ENCODE data around the gene TMEM127.
"Not testable (repeated sequence)": the region's sequence is repeated elsewhere in the genome, so short reads cannot be mapped to it uniquely, and the experiment has no call there.

The TMEM127 gene, protein sequence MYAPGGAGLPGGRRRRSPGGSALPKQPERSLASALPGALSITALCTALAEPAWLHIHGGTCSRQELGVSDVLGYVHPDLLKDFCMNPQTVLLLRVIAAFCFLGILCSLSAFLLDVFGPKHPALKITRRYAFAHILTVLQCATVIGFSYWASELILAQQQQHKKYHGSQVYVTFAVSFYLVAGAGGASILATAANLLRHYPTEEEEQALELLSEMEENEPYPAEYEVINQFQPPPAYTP

DNA sequence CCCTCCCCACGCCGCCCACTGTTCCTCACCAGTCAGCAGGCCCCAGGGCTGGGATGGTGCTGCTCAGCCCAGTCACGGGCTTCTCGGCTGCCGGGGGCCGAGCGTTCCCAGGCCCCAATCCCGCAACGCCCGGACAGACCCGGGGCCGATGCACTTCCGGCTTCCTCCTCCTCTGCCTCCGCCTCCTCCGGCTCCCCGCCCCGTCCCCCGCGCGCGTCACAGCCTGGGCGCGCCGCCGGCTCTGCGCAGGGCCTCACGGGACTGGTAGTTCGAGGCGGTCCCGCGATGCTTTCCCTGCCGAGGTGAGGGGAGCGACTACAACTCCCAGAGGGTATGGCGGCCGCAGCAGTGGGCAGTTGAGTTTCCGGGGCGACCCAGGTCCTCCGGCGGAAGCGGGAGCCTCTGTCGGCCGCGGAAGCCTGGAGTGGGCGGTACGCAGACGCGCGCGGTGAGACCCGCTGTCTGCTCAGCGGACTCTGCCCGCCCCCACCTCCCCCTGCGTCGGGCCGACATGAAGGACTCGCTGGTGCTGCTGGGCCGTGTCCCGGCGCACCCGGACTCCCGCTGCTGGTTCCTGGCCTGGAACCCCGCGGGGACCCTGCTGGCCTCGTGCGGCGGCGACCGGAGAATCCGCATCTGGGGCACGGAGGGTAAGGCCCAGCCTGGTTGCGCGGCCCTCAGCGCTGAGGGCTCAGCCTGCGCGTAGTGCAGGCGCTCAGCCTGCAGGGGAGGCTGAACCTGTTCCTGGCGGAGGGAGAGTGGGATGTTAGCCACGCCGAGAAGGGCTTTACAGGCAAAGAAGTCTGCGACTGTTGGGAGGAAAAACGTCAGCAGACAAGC lies at the start of gene TMEM127, which contains the start of gene CIAO1:
TMEM127 (minus strand) TSS at position 158 of the 840 bp plus-strand sequence. CDS start 616 bp downstream, outside the sequence.
CIAO1 (plus strand) TSS at position 386 of the 840 bp plus-strand sequence; CDS start at position 512, 126 bp downstream.
- H3K9ac ChIP-seq (ENCODE audit: low read length) = peak within 1 kb of the TSS; percentile 92
- peak within 1 kb of the TSS; percentile 93 for H3K27ac ChIP-seq (ENCODE audit: low read depth, low read length)
- H3K36me3 ChIP-seq (ENCODE audit: control insufficient read depth, insufficient read depth, low read length) = peaks cover 21% of the 10 kb centered on the region
- H3K4me1 ChIP-seq (ENCODE audit: control insufficient read depth, insufficient read depth, low read length) = peaks cover 10% of the 10 kb centered on the region
- H3K27me3 ChIP-seq (ENCODE audit: control insufficient read depth, insufficient read depth, low read length) = no peaks in the 10 kb centered on the region
- H3K4me3 ChIP-seq (ENCODE audit: low read length) = peak within 1 kb of the TSS; percentile 92

- Histone ChIP-seq H3K27ac (ENCODE audit: low read depth, low read length) (no peak overlapping the region), H3K4me3 (ENCODE audit: low read length) (no peak overlapping the region), H3K9ac (ENCODE audit: low read length) (no peak overlapping the region), H3K4me1 (ENCODE audit: control insufficient read depth, insufficient read depth, low read length) (no peaks in the 10 kb centered on the region), H3K27me3 (ENCODE audit: control insufficient read depth, insufficient read depth, low read length) (no peaks in the 10 kb centered on the region), H3K36me3 (ENCODE audit: control insufficient read depth, insufficient read depth, low read length) (no peaks in the 10 kb centered on the region)
These were observed 49.2 kb upstream of the TMEM127 start for GRCh38 chr2:96315005-96315399.

DNA sequence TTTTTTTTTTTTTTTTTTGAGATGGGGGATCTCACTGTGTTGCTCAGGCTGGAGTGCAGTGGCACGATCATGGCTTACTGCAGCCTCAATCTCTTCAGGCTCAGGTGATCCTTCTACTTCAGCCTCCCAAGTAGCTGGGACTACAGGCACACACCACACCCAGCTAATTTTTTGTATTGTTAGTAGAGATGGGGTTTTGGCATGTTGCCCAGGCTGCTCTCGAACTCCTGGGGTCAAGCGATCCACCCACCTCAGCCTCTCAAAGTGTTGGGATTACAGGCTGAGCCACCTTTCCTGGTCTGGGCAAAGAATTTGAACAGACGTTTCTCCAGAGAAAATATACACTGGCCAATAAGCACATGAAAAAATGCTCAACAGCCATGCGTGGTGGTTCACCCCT lies 42.5 kb upstream of the TMEM127 start:
- H3K27ac ChIP-seq (ENCODE audit: low read depth, low read length) = no peak overlapping the region
- H3K4me1 ChIP-seq (ENCODE audit: control insufficient read depth, insufficient read depth, low read length) = peaks cover 14% of the 10 kb centered on the region
- no peak overlapping the region for H3K9ac ChIP-seq (ENCODE audit: low read length)
- no peaks in the 10 kb centered on the region for H3K27me3 ChIP-seq (ENCODE audit: control insufficient read depth, insufficient read depth, low read length)
- no peak overlapping the region for H3K4me3 ChIP-seq (ENCODE audit: low read length)
- H3K36me3 ChIP-seq (ENCODE audit: control insufficient read depth, insufficient read depth, low read length) = peaks cover 2% of the 10 kb centered on the region

DNA sequence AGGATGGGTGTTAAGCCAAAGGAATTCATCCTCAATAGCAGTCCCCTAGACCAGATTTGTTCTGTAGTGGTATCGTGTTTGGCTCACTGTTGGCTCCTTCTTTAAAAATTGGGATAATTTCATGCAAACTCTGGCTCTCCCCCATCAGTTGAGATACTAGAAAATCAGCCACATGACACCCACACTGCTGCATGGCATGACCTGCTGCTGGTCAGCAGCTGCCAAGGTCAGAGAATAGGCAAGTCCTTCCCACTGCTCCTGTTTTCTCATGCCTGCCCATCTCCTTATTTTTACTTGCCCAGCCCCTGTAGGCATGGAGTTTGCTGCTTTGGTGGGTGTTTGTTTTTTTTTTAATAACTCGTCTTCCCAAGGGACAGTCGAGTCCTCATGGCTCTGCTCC lies 40.6 kb upstream of the TMEM127 start:
- H3K27me3 ChIP-seq (ENCODE audit: control insufficient read depth, insufficient read depth, low read length) = no peaks in the 10 kb centered on the region
- no peak overlapping the region for H3K27ac ChIP-seq (ENCODE audit: low read depth, low read length)
- H3K4me1 ChIP-seq (ENCODE audit: control insufficient read depth, insufficient read depth, low read length) = peaks cover 14% of the 10 kb centered on the region
- peaks cover 20% of the 10 kb centered on the region for H3K36me3 ChIP-seq (ENCODE audit: control insufficient read depth, insufficient read depth, low read length)
- no peak overlapping the region for H3K9ac ChIP-seq (ENCODE audit: low read length)
- H3K4me3 ChIP-seq (ENCODE audit: low read length) = peak overlapping the region; percentile 88

- Histone ChIP-seq H3K4me1 (ENCODE audit: control insufficient read depth, insufficient read depth, low read length) (peaks cover 14% of the 10 kb centered on the region), H3K36me3 (ENCODE audit: control insufficient read depth, insufficient read depth, low read length) (peaks cover 25% of the 10 kb centered on the region), H3K27ac (ENCODE audit: low read depth, low read length) (peak overlapping the region; percentile 84), H3K4me3 (ENCODE audit: low read length) (peak overlapping the region; percentile 88), H3K9ac (ENCODE audit: low read length) (peak overlapping the region; percentile 74), H3K27me3 (ENCODE audit: control insufficient read depth, insufficient read depth, low read length) (no peaks in the 10 kb centered on the region)
These were observed 40.1 kb upstream of the TMEM127 start for GRCh38 chr2:96305979-96306308.

DNA sequence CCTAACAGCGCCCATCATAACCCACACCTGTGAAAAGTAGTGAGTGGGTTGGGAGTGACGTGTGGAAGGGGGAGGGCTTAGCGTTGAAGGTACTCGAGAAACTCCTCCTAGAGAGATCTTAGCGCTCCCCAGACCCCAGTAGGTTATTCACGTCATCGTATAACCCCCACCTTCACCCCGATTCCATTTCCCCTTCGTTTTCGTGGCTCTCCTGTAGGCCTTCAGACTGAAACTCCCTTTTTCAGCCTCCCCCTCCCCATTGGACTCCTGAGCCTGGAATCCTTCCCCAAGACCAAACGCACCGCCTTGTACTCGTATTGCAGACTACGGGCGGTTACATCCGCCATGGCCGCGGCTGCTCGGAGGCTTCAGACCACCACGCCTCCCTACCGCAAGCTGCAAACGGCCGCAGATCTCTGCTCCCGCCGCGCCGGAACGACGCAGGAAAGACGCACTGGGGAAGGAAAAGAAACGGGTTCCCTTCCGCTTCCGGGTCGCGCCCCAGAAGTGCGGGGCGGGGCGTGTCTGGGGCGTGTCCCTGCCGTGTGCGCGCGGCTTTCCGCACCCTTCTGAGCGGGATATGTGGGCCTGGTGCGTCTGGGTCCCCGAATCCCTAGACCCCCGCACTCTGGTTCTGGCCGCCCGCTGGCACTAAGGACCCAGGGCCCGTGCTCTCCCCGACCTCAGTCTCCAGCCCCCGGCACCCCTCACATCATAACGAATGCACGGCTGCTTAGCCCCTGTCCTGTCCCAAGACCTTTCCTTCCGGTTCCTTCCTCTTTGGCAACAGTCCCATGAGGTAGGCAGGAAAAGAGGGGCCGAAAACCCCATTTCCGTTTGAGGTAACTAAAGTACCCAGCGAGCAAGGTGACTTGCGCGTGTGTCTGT lies 39.5 kb upstream of the TMEM127 start, which contains the start of gene SNRNP200:
SNRNP200 (minus strand) TSS at position 456 of the 888 bp plus-strand sequence; CDS start at position 347, 109 bp downstream.
- no peaks in the 10 kb centered on the region for H3K27me3 ChIP-seq (ENCODE audit: control insufficient read depth, insufficient read depth, low read length)
- peak within 1 kb of the TSS; percentile 88 for H3K4me3 ChIP-seq (ENCODE audit: low read length)
- H3K27ac ChIP-seq (ENCODE audit: low read depth, low read length) = peak within 1 kb of the TSS; percentile 84
- peaks cover 14% of the 10 kb centered on the region for H3K4me1 ChIP-seq (ENCODE audit: control insufficient read depth, insufficient read depth, low read length)
- H3K9ac ChIP-seq (ENCODE audit: low read length) = peak within 1 kb of the TSS; percentile 74
- H3K36me3 ChIP-seq (ENCODE audit: control insufficient read depth, insufficient read depth, low read length) = peaks cover 25% of the 10 kb centered on the region

- Histone ChIP-seq H3K4me3 (ENCODE audit: low read length) (peak overlapping the region; percentile 88), H3K27ac (ENCODE audit: low read depth, low read length) (peak overlapping the region; percentile 65), H3K9ac (ENCODE audit: low read length) (peak overlapping the region; percentile 34), H3K27me3 (ENCODE audit: control insufficient read depth, insufficient read depth, low read length) (no peaks in the 10 kb centered on the region), H3K4me1 (ENCODE audit: control insufficient read depth, insufficient read depth, low read length) (peaks cover 14% of the 10 kb centered on the region), H3K36me3 (ENCODE audit: control insufficient read depth, insufficient read depth, low read length) (peaks cover 27% of the 10 kb centered on the region)
These were observed 38.8 kb upstream of the TMEM127 start for GRCh38 chr2:96304606-96305005.

GRCh38 chr2:96301865-96302264 lies 36.1 kb upstream of the TMEM127 start:
- Histone ChIP-seq H3K9ac (ENCODE audit: low read length) (no peak overlapping the region), H3K36me3 (ENCODE audit: control insufficient read depth, insufficient read depth, low read length) (peaks cover 54% of the 10 kb centered on the region), H3K27me3 (ENCODE audit: control insufficient read depth, insufficient read depth, low read length) (no peaks in the 10 kb centered on the region), H3K4me3 (ENCODE audit: low read length) (no peak overlapping the region), H3K4me1 (ENCODE audit: control insufficient read depth, insufficient read depth, low read length) (peaks cover 14% of the 10 kb centered on the region), H3K27ac (ENCODE audit: low read depth, low read length) (no peak overlapping the region)

GRCh38 chr2:96296925-96297324 lies 31.1 kb upstream of the TMEM127 start:
- Histone ChIP-seq H3K27ac (ENCODE audit: low read depth, low read length) (no peak overlapping the region), H3K9ac (ENCODE audit: low read length) (no peak overlapping the region), H3K27me3 (ENCODE audit: control insufficient read depth, insufficient read depth, low read length) (no peaks in the 10 kb centered on the region), H3K4me3 (ENCODE audit: low read length) (no peak overlapping the region), H3K36me3 (ENCODE audit: control insufficient read depth, insufficient read depth, low read length) (peaks cover 72% of the 10 kb centered on the region), H3K4me1 (ENCODE audit: control insufficient read depth, insufficient read depth, low read length) (no peaks in the 10 kb centered on the region)

GRCh38 chr2:96294271-96294670 lies 28.5 kb upstream of the TMEM127 start:
- not testable (repeated sequence) for H3K4me3 ChIP-seq (ENCODE audit: low read length); H3K4me1 ChIP-seq (ENCODE audit: control insufficient read depth, insufficient read depth, low read length); H3K27me3 ChIP-seq (ENCODE audit: control insufficient read depth, insufficient read depth, low read length); H3K27ac ChIP-seq (ENCODE audit: low read depth, low read length); H3K9ac ChIP-seq (ENCODE audit: low read length)
- H3K36me3 ChIP-seq (ENCODE audit: control insufficient read depth, insufficient read depth, low read length) = peaks cover 81% of the 10 kb centered on the region

DNA sequence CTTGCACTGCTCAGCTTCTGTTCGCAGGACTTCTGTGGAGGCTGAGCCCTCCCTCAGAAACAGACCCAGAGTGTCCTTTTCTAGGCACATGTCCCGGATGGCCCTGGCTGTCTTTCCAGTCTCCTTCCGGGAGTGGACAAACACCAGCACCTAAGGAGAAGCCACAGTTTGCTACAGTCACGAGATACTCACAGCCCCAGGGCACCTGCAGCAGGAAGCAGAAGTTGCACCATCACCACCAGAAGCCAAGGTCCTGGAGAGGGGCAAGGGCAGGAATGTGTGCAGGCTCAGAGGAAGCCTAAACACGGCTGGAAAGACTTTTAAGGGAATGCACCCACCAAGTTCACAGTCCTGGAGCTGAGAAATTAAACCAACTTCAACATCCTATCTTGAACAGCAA lies 26.0 kb upstream of the TMEM127 start:
- H3K27me3 ChIP-seq (ENCODE audit: control insufficient read depth, insufficient read depth, low read length) = no peaks in the 10 kb centered on the region
- H3K9ac ChIP-seq (ENCODE audit: low read length) = no peak overlapping the region
- H3K4me3 ChIP-seq (ENCODE audit: low read length) = no peak overlapping the region
- no peaks in the 10 kb centered on the region for H3K4me1 ChIP-seq (ENCODE audit: control insufficient read depth, insufficient read depth, low read length)
- H3K36me3 ChIP-seq (ENCODE audit: control insufficient read depth, insufficient read depth, low read length) = peaks cover 80% of the 10 kb centered on the region
- H3K27ac ChIP-seq (ENCODE audit: low read depth, low read length) = no peak overlapping the region

Data from rectal smooth muscle tissue (tissue), 1 donor.